Loucy (cell line): ENCODE results near the gene LONP2.
A peak's percentile ranks its signal among the peaks of the same experiment; 100 is the strongest.
"Not testable (repeated sequence)": the region's sequence is repeated elsewhere in the genome, so short reads cannot be mapped to it uniquely, and the experiment has no call there.

Source experiments
- H2AFZ ChIP-seq: fragments of 200-600 bp; sonication (generic); 2 replicates; pipeline ENCODE4 v1.6.0; 2016; ENCODE audit warnings: antibody characterized with exemption, mild to moderate bottlenecking, low read length, moderate library complexity
- H3F3A ChIP-seq: fragments of 200-600 bp; 2 replicates; pipeline ENCODE4 v1.6.0; 2016; ENCODE audit warnings: antibody characterized with exemption, low read depth, mild to moderate bottlenecking
- H3K27me3 ChIP-seq: fragments of 200-600 bp; sonication (generic); 2 replicates; pipeline ENCODE4 v1.6.1; 2014; ENCODE audit warnings: low read length, mild to moderate bottlenecking; ENCODE audit not compliant: insufficient read depth, poor library complexity, severe bottlenecking
- H3K36me3 ChIP-seq: fragments of 200-600 bp; sonication (generic); 2 replicates; pipeline ENCODE4 v1.6.1; 2016; ENCODE audit warnings: low read length; ENCODE audit not compliant: insufficient read depth
- H3K4me1 ChIP-seq: fragments of 200-600 bp; sonication (generic); 2 replicates; pipeline ENCODE4 v1.5.1; 2014; ENCODE audit warnings: low read length, mild to moderate bottlenecking; ENCODE audit not compliant: insufficient read depth, poor library complexity, severe bottlenecking
- H3K4me2 ChIP-seq: fragments of 200-600 bp; sonication (generic); 2 replicates; pipeline ENCODE4 v1.6.0; 2014; ENCODE audit warnings: antibody characterized with exemption, low read length, low read depth, mild to moderate bottlenecking; ENCODE audit not compliant: poor library complexity, severe bottlenecking
- H3K4me3 ChIP-seq: fragments of 200-600 bp; sonication (generic); 2 replicates; pipeline ENCODE4 v1.5.1; 2014; ENCODE audit warnings: low read length, mild to moderate bottlenecking, mixed read lengths; ENCODE audit not compliant: poor library complexity, severe bottlenecking
- H3K79me2 ChIP-seq: fragments of 200-600 bp; sonication (generic); 2 replicates; pipeline ENCODE4 v1.6.1; 2014; ENCODE audit warnings: low read length; ENCODE audit not compliant: insufficient read depth
- H3K9ac ChIP-seq: fragments of 200-600 bp; sonication (generic); 2 replicates; pipeline ENCODE4 v1.6.0; 2014; ENCODE audit warnings: mild to moderate bottlenecking, low read depth, low read length, moderate library complexity; ENCODE audit not compliant: poor library complexity, severe bottlenecking
- H3K9me2 ChIP-seq: fragments of 200-600 bp; sonication (generic); replicated peaks from 2 replicates; pipeline ENCODE4 v1.6.1; 2016; ENCODE audit warnings: low read depth, low read length, mixed read lengths
- H3K9me3 ChIP-seq: fragments of 200-600 bp; sonication (generic); 2 replicates; pipeline ENCODE4 v1.6.1; 2014; ENCODE audit warnings: mild to moderate bottlenecking, antibody characterized with exemption, low read length, low read depth; ENCODE audit not compliant: insufficient read depth
- H4K20me1 ChIP-seq: fragments of 200-600 bp; sonication (generic); 2 replicates; pipeline ENCODE4 v1.6.0; 2014; ENCODE audit warnings: antibody characterized with exemption, low read length, mild to moderate bottlenecking; ENCODE audit not compliant: insufficient read depth, poor library complexity, severe bottlenecking
- EZH2phosphoT487 ChIP-seq: fragments of 200-600 bp; IDR thresholded peaks from 2 replicates; pipeline ENCODE4 v1.6.1; 2018; ENCODE audit warnings: antibody characterized with exemption, mild to moderate bottlenecking, moderate library complexity, borderline replicate concordance
- TF ChIP-seq, protein P1 (sequence below): fragments of 200-600 bp; sonication (generic); conservative IDR thresholded peaks from 2 replicates; pipeline ENCODE4 v1.5.1; 2014; ENCODE audit warnings: mild to moderate bottlenecking, antibody characterized with exemption, low read length

Gene LONP2

DNA sequence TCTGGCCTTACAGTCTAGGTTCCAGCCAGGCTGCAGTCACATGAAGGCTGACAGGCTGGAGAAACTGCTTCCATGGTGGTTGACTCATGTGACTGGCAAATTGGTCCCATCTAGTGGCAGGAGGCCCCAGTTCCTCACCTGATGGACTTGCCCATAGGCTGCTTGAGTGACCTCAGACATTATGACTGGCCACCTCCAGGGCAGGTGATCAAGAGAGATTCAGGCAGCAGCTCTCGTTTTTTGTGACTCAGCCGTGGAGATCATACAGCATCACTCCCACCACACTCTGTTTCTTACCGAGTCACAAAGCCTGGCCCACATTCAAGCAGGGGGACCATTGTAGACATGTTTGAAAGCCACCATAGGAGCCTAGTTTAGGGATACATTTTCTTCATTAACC lies 106.6 kb downstream of the LONP2 start:
- Histone ChIP-seq H3K79me2 (peaks cover 28% of the 10 kb centered on the region), H3K4me1 (no peaks in the 10 kb centered on the region), H3F3A (no peaks in the 10 kb centered on the region), H3K9ac (no peak overlapping the region), H3K9me2 (no peaks in the 10 kb centered on the region), H3K4me3 (no peak overlapping the region), H3K36me3 (peaks cover 74% of the 10 kb centered on the region; the same call in 1 of the 2 replicates), H2AFZ (no peak overlapping the region), H3K27me3 (no peaks in the 10 kb centered on the region), H3K4me2 (no peak overlapping the region), H4K20me1 (peaks cover 16% of the 10 kb centered on the region), H3K9me3 (no peaks in the 10 kb centered on the region)
- TF ChIP-seq, protein P1, sequence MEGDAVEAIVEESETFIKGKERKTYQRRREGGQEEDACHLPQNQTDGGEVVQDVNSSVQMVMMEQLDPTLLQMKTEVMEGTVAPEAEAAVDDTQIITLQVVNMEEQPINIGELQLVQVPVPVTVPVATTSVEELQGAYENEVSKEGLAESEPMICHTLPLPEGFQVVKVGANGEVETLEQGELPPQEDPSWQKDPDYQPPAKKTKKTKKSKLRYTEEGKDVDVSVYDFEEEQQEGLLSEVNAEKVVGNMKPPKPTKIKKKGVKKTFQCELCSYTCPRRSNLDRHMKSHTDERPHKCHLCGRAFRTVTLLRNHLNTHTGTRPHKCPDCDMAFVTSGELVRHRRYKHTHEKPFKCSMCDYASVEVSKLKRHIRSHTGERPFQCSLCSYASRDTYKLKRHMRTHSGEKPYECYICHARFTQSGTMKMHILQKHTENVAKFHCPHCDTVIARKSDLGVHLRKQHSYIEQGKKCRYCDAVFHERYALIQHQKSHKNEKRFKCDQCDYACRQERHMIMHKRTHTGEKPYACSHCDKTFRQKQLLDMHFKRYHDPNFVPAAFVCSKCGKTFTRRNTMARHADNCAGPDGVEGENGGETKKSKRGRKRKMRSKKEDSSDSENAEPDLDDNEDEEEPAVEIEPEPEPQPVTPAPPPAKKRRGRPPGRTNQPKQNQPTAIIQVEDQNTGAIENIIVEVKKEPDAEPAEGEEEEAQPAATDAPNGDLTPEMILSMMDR = no peak
- TF ChIP-seq EZH2phosphoT487 = no peak

DNA sequence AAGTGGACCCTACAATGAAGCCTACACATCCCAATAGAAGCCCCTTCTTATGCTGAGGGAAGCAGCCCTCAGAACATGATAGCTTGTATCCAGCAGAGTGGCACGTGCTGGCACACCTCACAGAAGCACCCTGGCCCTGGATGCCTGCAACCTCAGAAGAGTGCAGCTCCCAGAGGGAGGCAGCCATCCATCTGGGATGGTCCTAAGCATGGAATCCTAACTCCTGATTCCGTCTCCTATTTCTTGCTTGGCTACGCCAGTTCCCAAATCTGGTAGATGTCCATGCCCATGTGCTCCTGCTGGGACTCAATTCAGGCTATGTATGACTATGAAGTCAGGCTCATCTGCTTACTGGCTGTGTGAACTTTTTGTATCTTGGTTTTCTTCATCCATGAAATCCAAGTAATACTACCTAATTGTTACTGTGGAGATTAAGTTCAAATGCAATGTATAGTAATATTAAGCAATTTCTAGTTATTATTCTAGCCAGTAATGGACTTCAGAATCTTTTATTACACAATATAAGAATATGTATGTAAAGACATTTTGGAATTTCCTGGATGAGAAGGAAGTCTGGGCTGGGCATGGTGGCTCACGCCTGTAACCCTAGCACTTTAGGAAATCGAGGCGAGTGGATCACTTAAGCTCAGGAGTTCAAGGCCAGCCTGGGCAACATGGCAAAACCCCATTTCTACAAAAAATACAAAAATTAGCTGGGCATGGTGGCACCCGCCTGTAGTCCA lies 108.7 kb downstream of the LONP2 start:
- H3K4me3 ChIP-seq = no peak overlapping the region
- H3K27me3 ChIP-seq = no peaks in the 10 kb centered on the region
- H3K36me3 ChIP-seq = peaks cover 73% of the 10 kb centered on the region; the same call in 1 of the 2 replicates
- no peaks in the 10 kb centered on the region for H3K4me1 ChIP-seq
- H3F3A ChIP-seq = no peaks in the 10 kb centered on the region
- no peaks in the 10 kb centered on the region for H3K9me2 ChIP-seq
- no peaks in the 10 kb centered on the region for H3K9me3 ChIP-seq
- peaks cover 33% of the 10 kb centered on the region for H4K20me1 ChIP-seq
- TF ChIP-seq EZH2phosphoT487 = no peak
- TF ChIP-seq, protein P1 = no peak
- H3K79me2 ChIP-seq = peaks cover 48% of the 10 kb centered on the region
- H3K4me2 ChIP-seq = no peak overlapping the region
- no peak overlapping the region for H3K9ac ChIP-seq
- no peak overlapping the region for H2AFZ ChIP-seq

DNA sequence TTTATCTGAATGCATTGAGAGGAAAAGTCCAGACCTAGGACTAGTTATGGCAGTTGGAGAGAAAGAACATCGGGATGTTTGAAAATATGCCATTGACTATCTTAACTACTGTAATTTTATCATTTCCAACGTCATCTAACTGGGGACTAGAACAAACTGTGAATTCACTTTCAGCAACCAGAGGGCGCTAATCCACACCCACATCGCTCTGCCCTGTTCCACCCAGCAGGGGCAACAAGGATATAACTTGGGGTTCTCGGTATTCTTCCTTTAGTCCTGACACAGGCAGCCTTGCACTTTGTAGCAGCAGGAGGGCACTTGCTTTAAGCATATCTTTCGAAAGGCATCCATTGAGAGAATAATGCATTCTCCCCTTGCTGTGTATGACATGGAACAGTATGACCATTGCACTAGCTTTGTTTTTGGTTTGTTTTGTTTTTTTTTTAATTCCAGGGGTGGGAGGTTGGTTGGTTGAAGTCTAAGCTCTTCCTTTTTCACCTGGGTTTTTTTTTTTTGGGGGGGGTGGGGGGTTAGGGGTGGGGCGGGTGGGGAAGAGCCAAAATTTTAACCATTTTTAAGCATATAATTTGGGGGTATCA lies 109.6 kb downstream of the LONP2 start:
- no peaks in the 10 kb centered on the region for H3F3A ChIP-seq
- H3K4me2 ChIP-seq = no peak overlapping the region
- H3K36me3 ChIP-seq = peaks cover 66% of the 10 kb centered on the region; the same call in 1 of the 2 replicates

DNA sequence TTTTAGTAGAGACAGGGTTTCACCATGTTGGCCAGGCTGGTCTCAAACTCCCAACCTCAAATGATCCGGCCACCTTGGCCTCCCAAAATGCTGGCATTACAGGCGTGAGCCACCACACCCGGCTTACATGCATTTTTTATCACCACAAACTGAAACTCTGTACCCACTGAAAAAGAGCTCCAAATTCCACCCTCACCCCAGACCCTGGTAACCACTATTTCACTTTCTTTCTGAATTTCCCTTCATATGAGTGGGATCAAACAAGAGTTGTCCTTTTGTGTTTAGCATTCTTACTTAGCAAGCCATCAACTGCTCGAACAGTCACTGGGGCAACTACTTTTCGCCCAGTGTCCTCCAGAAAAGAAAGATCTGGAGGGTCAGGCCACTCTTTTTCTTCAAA lies 110.3 kb downstream of the LONP2 start:
- Histone ChIP-seq H4K20me1 (peaks cover 43% of the 10 kb centered on the region), H3K36me3 (peaks cover 60% of the 10 kb centered on the region; the same call in 1 of the 2 replicates), H3K79me2 (peaks cover 64% of the 10 kb centered on the region)
- H3K9me3 ChIP-seq, H3K4me3 ChIP-seq, H3K4me1 ChIP-seq, H3K4me2 ChIP-seq, H3K9me2 ChIP-seq, H2AFZ ChIP-seq, H3K27me3 ChIP-seq, H3K9ac ChIP-seq, H3F3A ChIP-seq: not testable (repeated sequence)

More for the DNA sequence above, 109.6 kb downstream of the LONP2 start:
- H3K9me2 ChIP-seq = no peaks in the 10 kb centered on the region
- H3K4me1 ChIP-seq = no peaks in the 10 kb centered on the region
- H3K4me3 ChIP-seq = no peak overlapping the region
- H3K27me3 ChIP-seq = no peaks in the 10 kb centered on the region
- peaks cover 56% of the 10 kb centered on the region for H3K79me2 ChIP-seq
- H4K20me1 ChIP-seq = peaks cover 41% of the 10 kb centered on the region
- H3K9me3 ChIP-seq = no peaks in the 10 kb centered on the region
- H2AFZ ChIP-seq = no peak overlapping the region
- H3K9ac ChIP-seq = no peak overlapping the region
- TF ChIP-seq, protein P1 = peak; percentile 98
- no peak for TF ChIP-seq EZH2phosphoT487
